Uterus (tissue), 4 donors: Measurements from ENCODE around the gene INPP5A. TPM values are rescaled to one million over a fixed set of nuclear protein-coding genes. Genes with fewer than 3 reads are reported as not detected.

Experiments
- DNase-seq, 2 donors: peaks; one replicate each; pipeline ENCODE4 v3.0.0-alpha.2; 2019 to 2020
- H3K27ac ChIP-seq, 2 donors: fragments of 200-600 bp; sonication (generic); 1 replicate in 1 of 2; 2 replicates in 1 of 2; pipeline ENCODE4 v1.5.1; 2016 to 2018
- H3K27me3 ChIP-seq, 2 donors: fragments of 200-600 bp; sonication (generic); one replicate each; pipeline ENCODE4 v1.5.1; 2018 to 2019; ENCODE audit warnings: control low read depth in 1 of 2
- H3K36me3 ChIP-seq, 2 donors: fragments of 200-600 bp; sonication (generic); one replicate each; pipeline ENCODE4 v1.5.1; 2019; ENCODE audit warnings: control low read depth in 1 of 2
- H3K4me1 ChIP-seq, 2 donors: fragments of 200-600 bp; sonication (generic); one replicate each; pipeline ENCODE4 v1.5.1; 2018 to 2019; ENCODE audit warnings: control low read depth in 1 of 2
- H3K4me3 ChIP-seq, 2 donors: fragments of 200-600 bp; sonication (generic); 1 replicate in 1 of 2; 2 replicates in 1 of 2; pipeline ENCODE4 v1.5.1; 2018 to 2019; ENCODE audit warnings: mild to moderate bottlenecking in 1 of 2
- H3K9me3 ChIP-seq, 2 donors: fragments of 200-600 bp; sonication (generic); one replicate each; pipeline ENCODE4 v1.5.1; 2019; ENCODE audit warnings: control low read depth in 1 of 2
- POLR2A ChIP-seq, 2 donors: fragments of 450-650 bp; IDR thresholded peaks; one replicate each; pipeline ENCODE4 v1.6.1; 2016; ENCODE audit warnings: antibody characterized with exemption in 2 of 2, mild to moderate bottlenecking in 1 of 2, moderate library complexity in 1 of 2
- intact Hi-C: fragments of 100-400 bp; cut with DNase I; formaldehyde crosslinking; loops from one replicate; pipeline ENCODE4 v1.15.1; 2023; ENCODE audit warnings: low total_unique reads
- total RNA-seq, 4 donors: library from RNA; depleted of rRNA in 3 of 4; stranded (reverse); fragments of >200 nt in 3 of 4; gene quantifications; one replicate each; pipeline versions ENCODE4 v1.1.0 to v1.2.4, GENCODE V29; 2014 to 2023
- TF ChIP-seq, protein P1 (sequence below), 4 experiments: fragments of 200-600 bp in 2 of 4; fragments of 450-650 bp in 2 of 4; sonication (generic) in 2 of 4; IDR thresholded peaks; one replicate each; pipeline ENCODE4 v1.5.1; 2016 to 2019; ENCODE audit warnings: antibody characterized with exemption in 4 of 4, mild to moderate bottlenecking in 2 of 4, moderate library complexity in 1 of 4
- donor health status: DM: yes; HTN: yes; CAD: no.

The INPP5A gene
- total RNA-seq, 4 donors from 2014 or later = 22.5 to 160 (median 93.2) TPM

DNA sequence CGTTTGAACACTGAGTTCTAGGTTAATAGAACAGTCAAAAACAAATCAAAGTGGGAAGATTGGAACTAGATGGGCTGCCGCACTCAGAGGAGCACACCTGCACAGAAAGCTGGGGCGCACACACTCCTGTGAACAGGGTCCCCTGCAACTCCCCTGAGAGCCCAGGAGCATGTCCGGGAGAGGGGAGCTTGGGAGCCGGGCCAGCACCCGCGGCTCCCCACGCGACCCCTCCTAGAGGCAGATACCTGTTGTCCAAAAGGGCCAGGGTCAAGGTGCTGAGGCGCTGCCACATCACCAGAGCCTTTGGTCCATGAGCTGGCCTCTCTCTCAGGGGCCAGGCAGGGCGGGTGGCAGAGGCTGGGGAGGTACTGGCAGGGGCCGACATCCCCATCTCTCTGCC, 242.8 kb downstream of the INPP5A start:
- Histone ChIP-seq H3K9me3 (peaks cover 0 to 11% of the 10 kb centered on the region in 2 donors), H3K4me1 (peaks cover 0 to 7% of the 10 kb centered on the region in 2 donors), H3K36me3 (no peaks in the 10 kb centered on the region), H3K27me3 (peaks cover 0 to 9% of the 10 kb centered on the region in 2 donors), H3K27ac (no peak overlapping the region), H3K4me3 (no peak overlapping the region)
- intact Hi-C loops = no loop called here
- no peak for DNase-seq
- TF ChIP-seq POLR2A (IDR thresholded peaks at IDR 0.05) = no peak
- TF ChIP-seq, protein P1, sequence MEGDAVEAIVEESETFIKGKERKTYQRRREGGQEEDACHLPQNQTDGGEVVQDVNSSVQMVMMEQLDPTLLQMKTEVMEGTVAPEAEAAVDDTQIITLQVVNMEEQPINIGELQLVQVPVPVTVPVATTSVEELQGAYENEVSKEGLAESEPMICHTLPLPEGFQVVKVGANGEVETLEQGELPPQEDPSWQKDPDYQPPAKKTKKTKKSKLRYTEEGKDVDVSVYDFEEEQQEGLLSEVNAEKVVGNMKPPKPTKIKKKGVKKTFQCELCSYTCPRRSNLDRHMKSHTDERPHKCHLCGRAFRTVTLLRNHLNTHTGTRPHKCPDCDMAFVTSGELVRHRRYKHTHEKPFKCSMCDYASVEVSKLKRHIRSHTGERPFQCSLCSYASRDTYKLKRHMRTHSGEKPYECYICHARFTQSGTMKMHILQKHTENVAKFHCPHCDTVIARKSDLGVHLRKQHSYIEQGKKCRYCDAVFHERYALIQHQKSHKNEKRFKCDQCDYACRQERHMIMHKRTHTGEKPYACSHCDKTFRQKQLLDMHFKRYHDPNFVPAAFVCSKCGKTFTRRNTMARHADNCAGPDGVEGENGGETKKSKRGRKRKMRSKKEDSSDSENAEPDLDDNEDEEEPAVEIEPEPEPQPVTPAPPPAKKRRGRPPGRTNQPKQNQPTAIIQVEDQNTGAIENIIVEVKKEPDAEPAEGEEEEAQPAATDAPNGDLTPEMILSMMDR (IDR thresholded peaks at IDR 0.05) = no peak

DNA sequence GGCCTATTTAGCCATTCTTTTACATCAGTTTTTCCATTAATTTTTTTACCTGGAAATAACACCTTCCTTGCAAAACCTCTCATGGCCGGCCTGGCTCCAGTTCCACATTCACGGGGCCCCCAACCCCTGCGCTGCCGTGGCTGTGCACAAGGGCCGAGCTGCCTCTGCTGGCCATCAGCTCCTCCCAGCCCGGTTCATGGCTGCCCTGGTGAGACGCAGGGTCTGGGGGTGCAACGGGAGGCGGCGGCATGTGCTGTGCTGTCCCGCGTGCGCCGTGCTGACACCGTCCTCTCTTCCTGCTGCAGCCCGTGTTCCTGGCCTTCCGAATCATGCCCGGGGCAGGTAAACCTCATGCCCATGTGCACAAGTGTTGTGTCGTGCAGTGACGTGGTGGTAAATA, 244.0 kb downstream of the INPP5A start:
- peaks cover 0 to 11% of the 10 kb centered on the region in 2 donors for H3K9me3 ChIP-seq
- TF ChIP-seq, protein P1 (IDR thresholded peaks at IDR 0.05) = no peak
- no peak for TF ChIP-seq POLR2A (IDR thresholded peaks at IDR 0.05)
- H3K36me3 ChIP-seq = no peaks in the 10 kb centered on the region
- intact Hi-C loops = no loop called here
- H3K4me3 ChIP-seq = no peak overlapping the region
- peaks cover 0 to 16% of the 10 kb centered on the region in 2 donors for H3K4me1 ChIP-seq
- DNase-seq = no peak
- H3K27me3 ChIP-seq = peaks cover 0 to 13% of the 10 kb centered on the region in 2 donors
- H3K27ac ChIP-seq = no peak overlapping the region

DNA sequence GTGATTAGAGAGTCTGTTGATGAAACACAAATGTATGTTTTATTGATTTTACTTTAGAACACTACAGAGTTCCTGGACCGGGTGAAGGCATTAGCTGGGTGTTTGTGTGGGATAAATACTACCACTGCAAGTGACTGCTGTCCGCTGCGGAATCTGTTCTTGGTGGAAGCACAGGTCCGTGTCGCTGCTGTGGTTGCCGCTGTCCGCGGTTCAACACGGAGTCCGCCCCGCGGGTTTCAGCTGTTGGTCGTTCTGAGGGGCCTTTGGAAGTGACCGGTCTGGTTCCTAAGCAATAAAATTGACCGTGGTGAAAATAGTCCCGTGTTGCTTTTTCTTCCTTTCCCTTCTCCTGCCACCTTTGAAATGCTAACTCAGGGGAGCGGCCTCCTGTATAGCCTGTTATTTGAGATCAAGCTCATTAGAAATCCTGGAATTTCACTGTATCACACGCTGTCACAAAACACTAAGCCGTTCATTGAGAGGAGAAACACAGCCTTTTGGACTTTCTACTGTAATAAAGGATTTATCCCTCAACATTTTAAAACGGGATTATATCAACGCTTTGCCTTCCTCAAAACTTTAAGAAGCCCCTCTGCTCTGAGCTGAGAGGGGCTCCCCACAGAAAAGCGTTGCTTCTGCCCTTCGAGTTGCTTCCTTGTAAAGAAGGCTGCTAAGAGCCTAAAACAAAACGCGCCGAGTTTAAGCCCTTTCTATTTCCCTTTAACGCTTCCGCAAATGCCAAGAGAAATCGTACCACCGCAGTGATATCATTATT, 245.8 kb downstream of the INPP5A start:
- Histone ChIP-seq H3K4me3 (no peak overlapping the region), H3K9me3 (peaks cover 0 to 11% of the 10 kb centered on the region in 2 donors), H3K36me3 (no peaks in the 10 kb centered on the region), H3K4me1 (peaks cover 0 to 34% of the 10 kb centered on the region in 2 donors), H3K27ac (no peak overlapping the region), H3K27me3 (peaks cover 3 to 18% of the 10 kb centered on the region in 2 donors)
- no peak for TF ChIP-seq POLR2A (IDR thresholded peaks at IDR 0.05)
- TF ChIP-seq, protein P1 (IDR thresholded peaks at IDR 0.05) = no peak
- DNase-seq = no peak
- intact Hi-C loops = no loop called here

DNA sequence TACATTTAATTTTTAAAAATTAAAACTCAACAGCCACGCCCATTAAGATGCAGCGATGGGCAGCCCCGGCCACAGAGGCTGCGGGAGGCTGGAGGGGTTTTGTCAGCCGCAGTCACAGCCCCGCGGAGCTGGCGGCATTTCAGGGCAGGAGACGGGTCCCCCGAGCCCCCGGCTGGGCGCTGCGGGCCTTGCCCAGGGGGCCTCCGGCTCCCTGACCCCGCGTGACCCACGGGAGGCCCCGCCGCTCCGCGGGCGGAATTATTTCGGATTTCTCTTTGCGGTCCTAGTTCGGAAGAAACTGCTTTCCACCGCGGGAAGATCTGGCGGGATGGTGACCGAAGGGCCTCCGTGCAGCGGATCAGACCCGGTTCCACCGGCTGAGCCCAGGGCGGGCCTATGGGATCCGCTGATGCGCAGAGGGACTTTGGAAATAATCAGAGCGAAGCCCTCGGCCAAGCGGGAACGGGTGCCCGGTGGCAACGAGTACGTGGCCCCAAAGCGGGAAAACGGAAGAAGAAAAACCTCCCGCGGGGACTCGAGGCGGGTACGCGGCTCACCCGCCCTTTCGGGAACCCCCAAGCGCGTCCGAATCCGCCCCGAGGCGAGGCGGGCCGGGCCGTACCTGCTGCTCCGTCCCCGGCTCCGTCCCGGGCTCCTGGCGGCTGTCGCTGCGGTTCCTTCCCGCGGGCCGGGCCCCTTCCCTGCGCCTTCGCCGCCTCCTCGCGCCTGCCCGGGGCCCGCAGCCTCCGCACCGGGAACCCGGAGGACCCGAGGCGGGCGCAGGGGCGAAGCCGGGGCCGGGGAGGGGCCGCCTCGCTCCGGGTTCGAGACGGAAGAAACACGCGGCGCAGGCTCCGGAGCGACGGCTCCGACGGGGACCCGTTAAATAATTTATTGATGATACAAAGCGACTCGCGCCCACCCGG, 246.6 kb downstream of the INPP5A start:
- H3K4me1 ChIP-seq = peaks cover 0 to 36% of the 10 kb centered on the region in 2 donors
- H3K27me3 ChIP-seq = peaks cover 8 to 21% of the 10 kb centered on the region in 2 donors
- peaks cover 0 to 11% of the 10 kb centered on the region in 2 donors for H3K9me3 ChIP-seq
- H3K36me3 ChIP-seq = no peaks in the 10 kb centered on the region
- no peak overlapping the region for H3K27ac ChIP-seq
- intact Hi-C loops = no loop called here
- no peak for DNase-seq
- no peak overlapping the region for H3K4me3 ChIP-seq
- no peak for TF ChIP-seq POLR2A (IDR thresholded peaks at IDR 0.05)
- TF ChIP-seq, protein P1 (IDR thresholded peaks at IDR 0.05) = no peak
